Measurements from ENCODE around the gene NOC2L. TPM values are rescaled to one million over a fixed set of nuclear protein-coding genes. Genes with fewer than 3 reads are reported as not detected.

NOC2L gene
- total and polyA plus RNA-seq, 9 of the 15 experiments (the other 6 are each of a cell fraction or from before 2014, with no cell fraction given): 4.0 to 410 (median 200) TPM

GRCh38 chr1:958823-959730 lies at the start of gene NOC2L (continued):
- TF ChIP-seq NCOR1 (IDR thresholded peaks at IDR 0.05) (no peak), HDAC1 (IDR thresholded peaks at IDR 0.05) (peak in 1 of 2 experiments; percentile 98; a peak in 3 of 4 replicates), CHCHD3 (CRISPR knock-in tag; IDR thresholded peaks at IDR 0.05) (no peak), RREB1 (CRISPR knock-in tag; IDR thresholded peaks at IDR 0.05) (0 out of 2 replicates have a peak, but pooled peaks have one; percentile 33), GATAD2B (IDR thresholded peaks at IDR 0.05; ENCODE audit: borderline replicate concordance) (no peak), THAP7 (CRISPR knock-in tag; IDR thresholded peaks at IDR 0.05) (no peak), ZNF609 (CRISPR knock-in tag; IDR thresholded peaks at IDR 0.05; ENCODE audit: borderline replicate concordance) (no peak), NFYB (IDR thresholded peaks at IDR 0.05; ENCODE audit: extremely low read depth, insufficient read length) (no peak), FIP1L1 (IDR thresholded peaks at IDR 0.05; ENCODE audit: low read depth, low read length, poor library complexity, severe bottlenecking) (no peak), ZBTB9 (CRISPR knock-in tag; IDR thresholded peaks at IDR 0.05) (peak; percentile 72; the same call in 1 of the 2 replicates), RBM17 (IDR thresholded peaks at IDR 0.05; ENCODE audit: borderline replicate concordance, low read depth, low read length) (no peak)
